Astrocyte (in vitro differentiated cells and primary cell): ENCODE data around the gene FGD4. TPM values are rescaled to one million over a fixed set of nuclear protein-coding genes. Genes with fewer than 3 reads are reported as not detected.

ENCODE experiments used
- DNase-seq: peaks from one replicate; pipeline ENCODE4 v3.0.0-alpha.2; 2010; ENCODE audit warnings: low read depth
- FAIRE-seq: peaks from 2 replicates; lab custom pipeline; 2011; peaks lifted over from hg19 to GRCh38; lab: Jason Lieb, UNC
- H2AFZ ChIP-seq: 2 replicates; pipeline ENCODE4 v1.6.0; 2012; ENCODE audit warnings: low read depth, low read length, inconsistent platforms
- H3K27ac ChIP-seq: 2 replicates; pipeline ENCODE4 v1.5.1; 2011; ENCODE audit warnings: low read depth, low read length, inconsistent platforms
- H3K27me3 ChIP-seq: 2 replicates; pipeline ENCODE4 v1.6.0; 2011; ENCODE audit warnings: low read length, inconsistent platforms; ENCODE audit not compliant: insufficient read depth
- H3K36me3 ChIP-seq: 2 replicates; pipeline ENCODE4 v1.5.1; 2011; ENCODE audit warnings: low read length, inconsistent platforms; ENCODE audit not compliant: insufficient read depth
- H3K4me1 ChIP-seq: 2 replicates; pipeline ENCODE4 v1.5.1; 2011; ENCODE audit warnings: low read length, inconsistent platforms; ENCODE audit not compliant: insufficient read depth
- H3K4me2 ChIP-seq: 2 replicates; pipeline ENCODE4 v1.6.0; 2012; ENCODE audit warnings: low read length, inconsistent platforms
- H3K4me3 ChIP-seq: 2 replicates; pipeline ENCODE4 v1.5.1; 2011; ENCODE audit warnings: low read depth, mild to moderate bottlenecking, low read length, inconsistent platforms; ENCODE audit not compliant: insufficient read depth
- H3K79me2 ChIP-seq: 2 replicates; pipeline ENCODE4 v1.6.0; 2012; ENCODE audit warnings: mild to moderate bottlenecking, low read length, inconsistent platforms; ENCODE audit not compliant: insufficient read depth
- H3K9ac ChIP-seq: 2 replicates; pipeline ENCODE4 v1.6.0; 2012; ENCODE audit warnings: mild to moderate bottlenecking, low read length, inconsistent platforms
- H3K9me3 ChIP-seq: 2 replicates; pipeline ENCODE4 v1.5.1; 2012; ENCODE audit warnings: low read depth, mild to moderate bottlenecking, low read length, inconsistent platforms; ENCODE audit not compliant: insufficient read depth
- H4K20me1 ChIP-seq: 2 replicates; pipeline ENCODE4 v1.6.0; 2012; ENCODE audit warnings: low read length, inconsistent platforms; ENCODE audit not compliant: insufficient read depth
- H3K27ac Mint-ChIP-seq: one replicate; pipeline ENCODE4 v1.8.0; 2021; ENCODE audit warnings: mild to moderate bottlenecking, mixed read lengths; ENCODE audit not compliant: unreplicated experiment
- H3K27me3 Mint-ChIP-seq: one replicate; pipeline ENCODE4 v1.8.0; 2021; ENCODE audit warnings: low read depth, mixed read lengths; ENCODE audit not compliant: unreplicated experiment
- H3K36me3 Mint-ChIP-seq: one replicate; pipeline ENCODE4 v1.8.0; 2021; ENCODE audit warnings: low read depth, mixed read lengths; ENCODE audit not compliant: unreplicated experiment
- H3K4me1 Mint-ChIP-seq: one replicate; pipeline ENCODE4 v1.8.0; 2021; ENCODE audit warnings: low read depth, mixed read lengths; ENCODE audit not compliant: unreplicated experiment
- H3K4me3 Mint-ChIP-seq: one replicate; pipeline ENCODE4 v1.8.0; 2021; ENCODE audit warnings: mild to moderate bottlenecking, moderate library complexity, mixed read lengths; ENCODE audit not compliant: unreplicated experiment
- H3K9me3 Mint-ChIP-seq: one replicate; pipeline ENCODE4 v1.8.0; 2021; ENCODE audit warnings: mild to moderate bottlenecking, mixed read lengths; ENCODE audit not compliant: unreplicated experiment
- CTCF ChIP-seq: IDR thresholded peaks from 2 replicates; pipeline ENCODE4 v1.5.1; 2011; ENCODE audit warnings: low read depth, mild to moderate bottlenecking, inconsistent platforms, low read length, moderate library complexity; ENCODE audit not compliant: insufficient read depth
- EZH2 ChIP-seq: IDR thresholded peaks from 2 replicates; pipeline ENCODE4 v1.6.1; 2012; ENCODE audit warnings: mild to moderate bottlenecking, low read length, inconsistent platforms; ENCODE audit not compliant: insufficient read depth
- total RNA-seq: library from RNA; stranded (reverse); gene quantifications from 2 replicates; pipeline ENCODE4 v1.2.1, GENCODE V29; 2021

FGD4 gene
- total RNA-seq, 1 donor from 2014 or later = 18.7 TPM

- FAIRE-seq (no peak), DNase-seq (no peak)
- H3K4me3 ChIP-seq = peak overlapping the region; percentile 56
- H4K20me1 ChIP-seq = no peaks in the 10 kb centered on the region
- peaks cover 9% of the 10 kb centered on the region for H3K27me3 ChIP-seq
- Mint-ChIP-seq H3K9me3 (no peaks in the 10 kb centered on the region), H3K27me3 (peaks cover 2% of the 10 kb centered on the region), H3K27ac (no peak overlapping the region), H3K4me1 (peaks cover 4% of the 10 kb centered on the region), H3K36me3 (peaks cover 3% of the 10 kb centered on the region), H3K4me3 (peak overlapping the region; percentile 82)
- peak overlapping the region; percentile 92 for H2AFZ ChIP-seq
- H3K4me2 ChIP-seq = peak overlapping the region; percentile 95
- no peak for TF ChIP-seq EZH2
- no peak for TF ChIP-seq CTCF
- H3K4me1 ChIP-seq = peaks cover 4% of the 10 kb centered on the region
- no peaks in the 10 kb centered on the region for H3K9me3 ChIP-seq
- H3K9ac ChIP-seq = peak overlapping the region; percentile 39
- H3K27ac ChIP-seq = no peak overlapping the region
- no peaks in the 10 kb centered on the region for H3K79me2 ChIP-seq
- no peaks in the 10 kb centered on the region for H3K36me3 ChIP-seq
Measured at GRCh38 chr12:32398816-32399369, 465 bp upstream of the FGD4 start.

GRCh38 chr12:32400114-32400672, 835 bp downstream of the FGD4 start:
- Histone ChIP-seq H3K9me3 (no peaks in the 10 kb centered on the region), H3K79me2 (no peaks in the 10 kb centered on the region), H3K4me1 (peaks cover 4% of the 10 kb centered on the region), H3K27me3 (peaks cover 9% of the 10 kb centered on the region), H3K36me3 (no peaks in the 10 kb centered on the region), H3K9ac (peak overlapping the region; percentile 27), H2AFZ (peak overlapping the region; percentile 92), H4K20me1 (no peaks in the 10 kb centered on the region), H3K27ac (no peak overlapping the region), H3K4me2 (peak overlapping the region; percentile 95), H3K4me3 (peak overlapping the region; percentile 56)
- DNase-seq (no peak), FAIRE-seq (no peak)
- Mint-ChIP-seq H3K36me3 (peaks cover 3% of the 10 kb centered on the region), H3K4me3 (peak overlapping the region; percentile 90), H3K4me1 (peaks cover 4% of the 10 kb centered on the region), H3K27me3 (peaks cover 2% of the 10 kb centered on the region), H3K9me3 (no peaks in the 10 kb centered on the region), H3K27ac (peak overlapping the region; percentile 85)
- no peak for TF ChIP-seq CTCF
- TF ChIP-seq EZH2 = no peak

GRCh38 chr12:32400866-32401265, 1.5 kb downstream of the FGD4 start:
- Histone ChIP-seq H2AFZ (no peak overlapping the region), H3K9me3 (no peaks in the 10 kb centered on the region), H4K20me1 (no peaks in the 10 kb centered on the region), H3K4me3 (no peak overlapping the region), H3K4me1 (peaks cover 4% of the 10 kb centered on the region), H3K79me2 (no peaks in the 10 kb centered on the region), H3K36me3 (no peaks in the 10 kb centered on the region), H3K4me2 (no peak overlapping the region), H3K27ac (no peak overlapping the region), H3K27me3 (peaks cover 9% of the 10 kb centered on the region), H3K9ac (no peak overlapping the region)
- H3K27me3 Mint-ChIP-seq = peaks cover 2% of the 10 kb centered on the region
- no peaks in the 10 kb centered on the region for H3K9me3 Mint-ChIP-seq
- peak overlapping the region; percentile 85 for H3K27ac Mint-ChIP-seq
- FAIRE-seq (no peak), DNase-seq (no peak)
- peaks cover 3% of the 10 kb centered on the region for H3K36me3 Mint-ChIP-seq
- peaks cover 4% of the 10 kb centered on the region for H3K4me1 Mint-ChIP-seq
- TF ChIP-seq EZH2 (no peak), CTCF (no peak)
- H3K4me3 Mint-ChIP-seq = peak overlapping the region; percentile 90
